H9 (cell line): ENCODE data around the gene SPRED3. TPM values are rescaled to one million over a fixed set of nuclear protein-coding genes. Genes with fewer than 3 reads are reported as not detected.
A peak's percentile ranks its signal among the peaks of the same experiment; 100 is the strongest.

Source experiments
- DNase-seq: peaks from one replicate; pipeline ENCODE4 v3.0.0-alpha.2; 2017
- H2AFZ ChIP-seq: one replicate; pipeline ENCODE4 v1.6.1; 2013; ENCODE audit warnings: mild to moderate bottlenecking, low read length, control low read depth, moderate library complexity
- H2AK5ac ChIP-seq: 2 replicates; pipeline ENCODE4 v1.6.1; 2013; ENCODE audit warnings: low read length, control low read depth, mixed read lengths; ENCODE audit not compliant: insufficient read length
- H2BK120ac ChIP-seq: one replicate; pipeline ENCODE4 v1.6.1; 2013; ENCODE audit warnings: low read depth, mild to moderate bottlenecking, low read length, control low read depth, inconsistent platforms; ENCODE audit not compliant: poor library complexity, severe bottlenecking
- H2BK12ac ChIP-seq: 2 replicates; pipeline ENCODE4 v1.6.1; 2013; ENCODE audit warnings: low read length, control low read depth, mixed read lengths, low read depth; ENCODE audit not compliant: insufficient read length
- H2BK15ac ChIP-seq: 2 replicates; pipeline ENCODE4 v1.6.1; 2013; ENCODE audit warnings: low read depth, low read length, control low read depth
- H2BK20ac ChIP-seq: one replicate; pipeline ENCODE4 v1.6.1; 2013; ENCODE audit warnings: low read depth, mild to moderate bottlenecking, low read length, control low read depth, inconsistent platforms; ENCODE audit not compliant: poor library complexity, severe bottlenecking
- H2BK5ac ChIP-seq: 2 replicates; pipeline ENCODE4 v1.6.1; 2013; ENCODE audit warnings: low read length, control low read depth, mixed read lengths; ENCODE audit not compliant: insufficient read length
- H3K14ac ChIP-seq: 2 replicates; pipeline ENCODE4 v1.6.1; 2013; ENCODE audit warnings: low read length, control low read depth; ENCODE audit not compliant: insufficient read depth
- H3K18ac ChIP-seq: 2 replicates; pipeline ENCODE4 v1.6.1; 2013; ENCODE audit warnings: low read depth, mild to moderate bottlenecking, mixed read lengths, low read length, control low read depth; ENCODE audit not compliant: insufficient read length
- H3K23ac ChIP-seq: 2 replicates; pipeline ENCODE4 v1.6.1; 2013; ENCODE audit warnings: low read length, control low read depth, mixed read lengths, low read depth; ENCODE audit not compliant: insufficient read length
- H3K23me2 ChIP-seq: 2 replicates; pipeline ENCODE4 v1.6.1; 2013; ENCODE audit warnings: low read depth, mild to moderate bottlenecking, mixed read lengths, low read length, control low read depth; ENCODE audit not compliant: insufficient read length, poor library complexity, severe bottlenecking
- H3K27ac ChIP-seq: 2 replicates; pipeline ENCODE4 v1.5.1; 2013; ENCODE audit warnings: low read length, control low read depth, mixed read lengths, low read depth; ENCODE audit not compliant: insufficient read length
- H3K27me3 ChIP-seq: 2 replicates; pipeline ENCODE4 v1.6.1; 2013; ENCODE audit warnings: low read length, control low read depth, inconsistent platforms; ENCODE audit not compliant: insufficient read depth
- H3K4ac ChIP-seq: 2 replicates; pipeline ENCODE4 v1.6.1; 2013; ENCODE audit warnings: low read depth, mild to moderate bottlenecking, control low read depth, inconsistent platforms, low read length, moderate library complexity
- H3K4me1 ChIP-seq: 2 replicates; pipeline ENCODE4 v1.6.1; 2013; ENCODE audit warnings: low read length, control low read depth, inconsistent platforms; ENCODE audit not compliant: insufficient read depth
- H3K4me2 ChIP-seq: 2 replicates; pipeline ENCODE4 v1.6.1; 2013; ENCODE audit warnings: low read length, control low read depth, mixed read lengths; ENCODE audit not compliant: insufficient read length, insufficient read depth
- H3K56ac ChIP-seq: 2 replicates; pipeline ENCODE4 v1.6.1; 2013; ENCODE audit warnings: low read depth, mild to moderate bottlenecking, mixed read lengths, low read length, control low read depth; ENCODE audit not compliant: insufficient read length
- H3K79me1 ChIP-seq: 2 replicates; pipeline ENCODE4 v1.6.1; 2013; ENCODE audit warnings: low read depth, mild to moderate bottlenecking, moderate library complexity, low read length, control low read depth, inconsistent platforms; ENCODE audit not compliant: insufficient read depth, poor library complexity, severe bottlenecking
- H3K79me2 ChIP-seq: 2 replicates; pipeline ENCODE4 v1.6.1; 2013; ENCODE audit warnings: low read length, control low read depth, inconsistent platforms; ENCODE audit not compliant: insufficient read depth
- H3K9ac ChIP-seq: 2 replicates; pipeline ENCODE4 v1.6.1; 2013; ENCODE audit warnings: low read length, control low read depth, mixed read lengths; ENCODE audit not compliant: insufficient read length; ENCODE audit errors: extremely low read depth
- H3K9me3 ChIP-seq: one replicate; pipeline ENCODE4 v1.6.1; 2013; ENCODE audit warnings: low read depth, low read length, inconsistent platforms; ENCODE audit not compliant: control insufficient read depth
- H3T11ph ChIP-seq: one replicate; pipeline ENCODE4 v1.6.1; 2013; ENCODE audit warnings: mild to moderate bottlenecking, low read length, control low read depth, inconsistent platforms
- H4K20me1 ChIP-seq: one replicate; pipeline ENCODE4 v1.6.1; 2013; ENCODE audit not compliant: control insufficient read depth, insufficient read length, insufficient read depth
- H4K5ac ChIP-seq: 2 replicates; pipeline ENCODE4 v1.6.1; 2013; ENCODE audit warnings: low read depth, mild to moderate bottlenecking, mixed read lengths, low read length, control low read depth; ENCODE audit not compliant: insufficient read length
- H4K8ac ChIP-seq: replicated peaks from 2 replicates; pipeline ENCODE4 v1.6.1; 2013; ENCODE audit warnings: low read length, control low read depth, mixed read lengths, low read depth; ENCODE audit not compliant: insufficient read length
- H4K91ac ChIP-seq: 2 replicates; pipeline ENCODE4 v1.6.1; 2013; ENCODE audit warnings: low read depth, mild to moderate bottlenecking, moderate library complexity, mixed read lengths, low read length, control low read depth; ENCODE audit not compliant: insufficient read length
- H3K27ac Mint-ChIP-seq, 3 experiments: 2 replicates in 2 of 3; 3 replicates in 1 of 3; pipeline ENCODE4 v1.8.0; 2020 to 2021; ENCODE audit warnings: mixed read lengths in 3 of 3, mild to moderate bottlenecking in 1 of 3, moderate library complexity in 1 of 3
- H3K27me3 Mint-ChIP-seq: 2 replicates; pipeline ENCODE4 v1.8.0; 2021; ENCODE audit warnings: low read depth, mild to moderate bottlenecking, moderate library complexity, mixed read lengths
- H3K36me3 Mint-ChIP-seq, 3 experiments: 2 replicates in 2 of 3; 3 replicates in 1 of 3; pipeline ENCODE4 v1.8.0; 2020 to 2021; ENCODE audit warnings: low read depth in 3 of 3, mixed read lengths in 3 of 3; ENCODE audit not compliant: insufficient read depth in 1 of 3
- H3K4me1 Mint-ChIP-seq, 2 experiments: 2 replicates each; pipeline ENCODE4 v1.8.0; 2020; ENCODE audit warnings: mixed read lengths in 2 of 2
- H3K4me3 Mint-ChIP-seq, 2 experiments: 2 replicates in 1 of 2; 3 replicates in 1 of 2; pipeline ENCODE4 v1.8.0; 2020 to 2021; ENCODE audit warnings: mild to moderate bottlenecking in 2 of 2, mixed read lengths in 2 of 2, moderate library complexity in 1 of 2
- H3K9me3 Mint-ChIP-seq, 2 experiments: 2 replicates in 1 of 2; 3 replicates in 1 of 2; pipeline ENCODE4 v1.8.0; 2020; ENCODE audit warnings: mild to moderate bottlenecking in 2 of 2, mixed read lengths in 2 of 2, moderate library complexity in 1 of 2
- CTCF ChIP-seq: fragments of 200-600 bp; sonication (generic); conservative IDR thresholded peaks from 3 replicates; pipeline ENCODE4 v1.8.0; 2021; ENCODE audit warnings: antibody characterized with exemption, mild to moderate bottlenecking
- WGBS: extraction: QIAGEN DNeasy Blood & Tissue Kit; methylation state at CpG from one replicate; pipeline ENCODE4 v1.1.7; 2013; ENCODE audit warnings: missing lambda C conversion rate, low lambda C conversion rate, mixed read lengths; ENCODE audit not compliant: insufficient read length; ENCODE audit errors: extremely low coverage; 5-methylcytosine and 5-hydroxymethylcytosine counted together
- total RNA-seq: library from RNA; stranded (reverse); gene quantifications from 2 replicates; pipeline ENCODE4 v1.2.1, GENCODE V29; 2021

Gene SPRED3
- total RNA-seq, 1 experiment from 2014 or later: 16.4 TPM

DNA sequence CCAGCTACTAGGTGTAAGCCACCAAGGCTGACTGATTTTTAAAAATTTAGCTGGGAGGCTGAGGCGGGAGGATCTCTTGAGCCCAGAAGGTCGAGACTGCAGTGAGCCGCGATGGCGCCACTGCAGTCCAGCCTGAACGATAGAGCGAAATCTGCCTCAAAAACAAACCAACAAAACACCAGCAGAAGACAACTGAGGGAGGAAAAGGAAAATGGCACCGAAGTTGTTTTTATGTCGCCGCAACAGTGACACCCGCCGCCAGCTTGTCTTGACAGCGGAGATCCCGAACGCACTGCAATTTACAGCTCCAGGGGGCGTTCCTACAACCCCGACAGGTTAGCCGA lies 14.1 kb downstream of the SPRED3 start:
- H3K79me1 ChIP-seq: no peaks in the 10 kb centered on the region
- H4K8ac ChIP-seq: no peak overlapping the region
- WGBS: no CpG with 5 or more reads among the region's 18 CpGs
- no peaks in the 10 kb centered on the region for H3K9me3 Mint-ChIP-seq
- H3K27ac ChIP-seq: no peak overlapping the region
- peaks cover 49% of the 10 kb centered on the region for H3K27me3 Mint-ChIP-seq
- no peak overlapping the region for H3K4ac ChIP-seq
- H2BK5ac ChIP-seq: no peak overlapping the region
- H3K4me1 Mint-ChIP-seq: peaks cover 2 to 6% of the 10 kb centered on the region in 2 experiments; a peak in 2 of 4 replicates
- no peak overlapping the region for H3K56ac ChIP-seq
- no peak for TF ChIP-seq CTCF
- H3K4me1 ChIP-seq: no peaks in the 10 kb centered on the region
- peak overlapping the region; percentile 46 to 84 for H3K4me3 Mint-ChIP-seq
- no peak overlapping the region; a peak in 1 of 7 replicates for H3K27ac Mint-ChIP-seq
- no peak overlapping the region for H3K18ac ChIP-seq
- H3T11ph ChIP-seq: no peak overlapping the region
- peaks cover 0 to 15% (median 12%) of the 10 kb centered on the region in 3 experiments; a peak in 4 of 7 replicates for H3K36me3 Mint-ChIP-seq
- H3K14ac ChIP-seq: no peak overlapping the region
- no peak overlapping the region for H2AFZ ChIP-seq
- no peak overlapping the region for H4K91ac ChIP-seq
- H3K9ac ChIP-seq: no peak overlapping the region
- no peaks in the 10 kb centered on the region for H4K20me1 ChIP-seq
- no peak overlapping the region for H3K4me2 ChIP-seq
- H3K9me3 ChIP-seq: no peaks in the 10 kb centered on the region
- no peak overlapping the region for H3K23ac ChIP-seq
- no peak overlapping the region for H2BK12ac ChIP-seq
- no peak overlapping the region for H2BK15ac ChIP-seq
- H3K23me2 ChIP-seq: peaks cover 5% of the 10 kb centered on the region
- H2BK120ac ChIP-seq: no peak overlapping the region
- no peaks in the 10 kb centered on the region for H3K79me2 ChIP-seq
- H2BK20ac ChIP-seq: no peak overlapping the region
- no peak for DNase-seq
- peaks cover 3% of the 10 kb centered on the region; the same call in 1 of the 2 replicates for H3K27me3 ChIP-seq
- no peak overlapping the region for H2AK5ac ChIP-seq
- H4K5ac ChIP-seq: no peak overlapping the region
